K562 (cell line): Measurements from ENCODE around the gene SLC25A26. TPM values are rescaled to one million over a fixed set of nuclear protein-coding genes. Genes with fewer than 3 reads are reported as not detected.

Source experiments
- ATAC-seq: fragments of 200-7000 bp; cut with Tn5 transposase; 3 replicates; pipeline ENCODE4 v1.9.1; 2020; ENCODE audit warnings: moderate library complexity
- BruUV-seq: library from RNA; stranded (reverse); fragments of 400-500 nt; replicated peaks from 2 replicates; lab custom pipeline; 2021; lab: Mats Ljungman, UMichigan
- CTCF ChIA-PET: fragments of 300-600 bp; formaldehyde crosslinking; extraction: SDS; loops from one replicate; lab custom pipeline; 2021; ENCODE audit warnings: low intra/inter-chr PET ratio; lab: Yijun Ruan, JAX
- POLR2A ChIA-PET: fragments of 300-600, 350-650 bp; sonication (Branson Sonifier 250); formaldehyde crosslinking; extraction: SDS; loops from one replicate; lab custom pipeline; 2021; ENCODE audit warnings: antibody characterized with exemption, inconsistent platforms; lab: Yijun Ruan, JAX
- DNase-seq, 4 experiments: peaks; one replicate each; pipeline versions ENCODE4 v3.0.0 to v3.0.0-alpha.2; 2011 to 2018; ENCODE audit warnings: low spot score in 3 of 4, mixed read lengths in 3 of 4; ENCODE audit errors: extremely low read depth in 1 of 4
- FAIRE-seq: peaks from 2 replicates; lab custom pipeline; 2011; peaks lifted over from hg19 to GRCh38; lab: Jason Lieb, UNC
- H2AFZ ChIP-seq: 2 replicates; pipeline ENCODE4 v1.6.0; 2011; ENCODE audit warnings: low read depth, low read length, control low read depth, inconsistent platforms
- H3K27ac ChIP-seq: fragments of 200-600 bp; 3 replicates; pipeline ENCODE4 v1.8.0; 2011; ENCODE audit warnings: low read depth, mild to moderate bottlenecking, control low read depth, inconsistent platforms, low read length, moderate library complexity, mixed read lengths; ENCODE audit errors: extremely low read depth
- H3K27me3 ChIP-seq, 2 experiments: fragments of 300-600 bp in 1 of 2; 2 replicates in 1 of 2; 3 replicates in 1 of 2; pipeline versions ENCODE4 v1.6.0 to v1.8.0; 2011; ENCODE audit warnings: inconsistent platforms in 2 of 2, low read length in 2 of 2, mild to moderate bottlenecking in 1 of 2, mixed read lengths in 1 of 2, moderate library complexity in 1 of 2; ENCODE audit not compliant: control insufficient read depth in 2 of 2, insufficient read depth in 2 of 2
- H3K36me3 ChIP-seq: fragments of 300-600 bp; 3 replicates; pipeline ENCODE4 v1.8.0; 2011; ENCODE audit warnings: mild to moderate bottlenecking, low read length, inconsistent platforms; ENCODE audit not compliant: control insufficient read depth, insufficient read depth
- H3K4me1 ChIP-seq, 2 experiments: fragments of 200-600 bp in 1 of 2; replicated peaks in 1 of 2; 2 replicates in 1 of 2; 3 replicates in 1 of 2; pipeline versions ENCODE4 v1.5.1 to v1.8.0; 2011; ENCODE audit warnings: inconsistent platforms in 2 of 2, low read length in 2 of 2, mild to moderate bottlenecking in 1 of 2, mixed read lengths in 1 of 2, moderate library complexity in 1 of 2; ENCODE audit not compliant: control insufficient read depth in 2 of 2, insufficient read depth in 2 of 2
- H3K4me2 ChIP-seq: 2 replicates; pipeline ENCODE4 v1.6.1; 2011; ENCODE audit warnings: low read length, control low read depth, inconsistent platforms, mixed read lengths; ENCODE audit not compliant: insufficient read depth
- H3K4me3 ChIP-seq: fragments of 200-600 bp; sonication (generic), shearing (Covaris generic); 2 replicates; pipeline ENCODE4 v1.5.1; 2016; ENCODE audit warnings: control low read depth, inconsistent platforms
- H3K79me2 ChIP-seq: fragments of 200-600 bp; 3 replicates; pipeline ENCODE4 v1.8.0; 2011; ENCODE audit warnings: low read length, inconsistent platforms; ENCODE audit not compliant: control insufficient read depth, insufficient read depth
- H3K9ac ChIP-seq, 2 experiments: 2 replicates each; pipeline versions ENCODE4 v1.6.0 to v1.6.1; 2011; ENCODE audit warnings: low read depth in 2 of 2, low read length in 2 of 2, control low read depth in 1 of 2, inconsistent platforms in 1 of 2, mild to moderate bottlenecking in 1 of 2, mixed read lengths in 1 of 2; ENCODE audit not compliant: insufficient read depth in 1 of 2
- H3K9me1 ChIP-seq: one replicate; pipeline ENCODE4 v1.6.0; 2011; ENCODE audit warnings: inconsistent platforms, mild to moderate bottlenecking, low read length, moderate library complexity; ENCODE audit not compliant: control insufficient read depth, insufficient read depth
- H3K9me3 ChIP-seq: replicated peaks from 2 replicates; pipeline ENCODE4 v1.5.1; 2011; ENCODE audit warnings: low read depth, low read length, inconsistent platforms; ENCODE audit not compliant: control insufficient read depth, insufficient read depth
- H4K20me1 ChIP-seq: replicated peaks from 2 replicates; pipeline ENCODE4 v1.6.1; 2011; ENCODE audit warnings: low read length, inconsistent platforms, mixed read lengths; ENCODE audit not compliant: control insufficient read depth, insufficient read depth
- CBX2 ChIP-seq: fragments of 200-600 bp; sonication (generic); IDR thresholded peaks from one replicate; pipeline ENCODE4 v1.6.1; 2012; ENCODE audit warnings: mild to moderate bottlenecking, low read length, inconsistent platforms; ENCODE audit not compliant: insufficient read depth, poor library complexity, severe bottlenecking
- EGR1 ChIP-seq: fragments of 450-650 bp; conservative IDR thresholded peaks from 2 replicates; pipeline ENCODE4 v1.6.1; 2017; ENCODE audit warnings: mild to moderate bottlenecking
- PCBP2 ChIP-seq: fragments of 200-400 bp; formaldehyde crosslinking; IDR thresholded peaks from 2 replicates; pipeline ENCODE4 v1.6.1; 2018; ENCODE audit warnings: low read length, low read depth, mild to moderate bottlenecking, moderate library complexity; ENCODE audit not compliant: poor library complexity, severe bottlenecking
- U2AF2 ChIP-seq: fragments of 200-400 bp; formaldehyde crosslinking; optimal IDR thresholded peaks from 2 replicates; pipeline ENCODE3; 2017; ENCODE audit warnings: low read depth, mild to moderate bottlenecking, low read length
- ZBTB2 ChIP-seq: fragments of 450-650 bp; IDR thresholded peaks from 2 replicates; pipeline ENCODE4 v1.6.1; 2016; ENCODE audit warnings: antibody characterized with exemption
- ZNF449 ChIP-seq: fragments of 250-450 bp; sonication (Bioruptor Pico); IDR thresholded peaks from 2 replicates; pipeline ENCODE4 v1.8.0; 2022; ENCODE audit warnings: moderate library complexity, mild to moderate bottlenecking, inconsistent platforms
- ZNF589 ChIP-seq: fragments of 200-800 bp; sonication (Bioruptor generic); IDR thresholded peaks from 2 replicates; pipeline ENCODE4 v1.6.1; 2016; ENCODE audit warnings: low read depth, missing genetic modification characterization, missing compliant biosample characterization
- ZNF76 ChIP-seq: fragments of 250-450 bp; sonication (Bioruptor Pico); IDR thresholded peaks from 2 replicates; pipeline ENCODE4 v1.4.0; 2020; ENCODE audit warnings: mild to moderate bottlenecking, moderate library complexity, borderline replicate concordance
- WGBS: fragments of 100-300 bp; shearing (Covaris generic); methylation state at CpG from one replicate; pipeline ENCODE4 v1.1.6; 2016; ENCODE audit warnings: low coverage, mixed read lengths; ENCODE audit not compliant: insufficient coverage; ENCODE audit errors: missing lambda C conversion rate; 5-methylcytosine and 5-hydroxymethylcytosine counted together
- in situ Hi-C: fragments of 300-500 bp; cut with MboI; formaldehyde crosslinking; loops from 4 replicates; pipeline ENCODE4 v1.15.0; 2018; ENCODE audit warnings: inconsistent platforms, mixed read lengths
- intact Hi-C: fragments of 100-400 bp; cut with micrococcal nuclease; formaldehyde crosslinking; loops from 2 replicates; pipeline ENCODE4 v1.14.2; 2022
- polyA plus RNA-seq, 8 experiments: library from polyadenylated mRNA; depleted of rRNA in 4 of 8; stranded (reverse) in 5 of 8; unstranded in 3 of 8; fragments of >200 nt; fragmentation: Nextera tagmentation in 2 of 8; fragmentation: Illumina TruSeq in 1 of 8; extraction: Ambion mirVana in 2 of 8; extraction: Trizol in 1 of 8; gene quantifications; 2 replicates each; pipeline versions ENCODE4 v1.2.1 to v1.2.3, GENCODE V29; 2011 to 2014; ENCODE audit warnings: inconsistent platforms in 1 of 8, missing spikeins in 1 of 8
- total RNA-seq, 7 experiments: library from RNA; depleted of rRNA in 6 of 7; stranded (reverse); fragments of >200 nt in 6 of 7; fragmentation: Illumina TruSeq in 2 of 7; extraction: Trizol in 2 of 7; gene quantifications; 2 replicates each; pipeline versions ENCODE4 v1.2.1 to v1.2.3, GENCODE V29; 2011 to 2021; ENCODE audit warnings: low replicate concordance in 1 of 7

The SLC25A26 gene
- total and polyA plus RNA-seq, 9 of the 15 experiments (the other 6 are each of a cell fraction or from before 2014, with no cell fraction given), result 7.2 to 29.1 (median 12.6) TPM

- TF ChIP-seq CBX2, result no peak
Measured at GRCh38 chr3:66396161-66396760, 175.5 kb downstream of the SLC25A26 start (continued).

GRCh38 chr3:66396888-66397287 is 176.1 kb downstream of the SLC25A26 start:
- no peak overlapping the region for H3K27ac ChIP-seq
- ChIA-PET CTCF (no interaction called here), POLR2A (interaction anchor here (0.5 kb wide), 1 partner anchor 126 kb away, joined by 3 read pairs; no protein-coding TSS in a partner anchor)
- no peak overlapping the region for H3K4me3 ChIP-seq
- in situ Hi-C loops (no loop called here), intact Hi-C loops (no loop called here)
- no peak overlapping the region for H2AFZ ChIP-seq
- DNase-seq (no peak), ATAC-seq (no peak), FAIRE-seq (no peak)
- H3K9me3 ChIP-seq, result no peaks in the 10 kb centered on the region
- no peaks in the 10 kb centered on the region for H3K79me2 ChIP-seq
- 58% methylated on average over 2 of the region's 9 CpGs for WGBS
- no peak overlapping the region for H3K9ac ChIP-seq
- TF ChIP-seq PCBP2, result no peak
- TF ChIP-seq U2AF2, result no peak
- TF ChIP-seq ZNF76, result no peak
- no peak for TF ChIP-seq ZNF449
- no peak for TF ChIP-seq ZBTB2
- TF ChIP-seq EGR1, result no peak
- TF ChIP-seq ZNF589 (CRISPR knock-in tag), result no peak
- H4K20me1 ChIP-seq, result no peaks in the 10 kb centered on the region
- H3K36me3 ChIP-seq, result no peaks in the 10 kb centered on the region
- no peaks in the 10 kb centered on the region for H3K9me1 ChIP-seq
- no TSS peak for BruUV-seq
- H3K4me2 ChIP-seq, result no peak overlapping the region
- peaks cover 0 to 10% of the 10 kb centered on the region in 2 experiments; a peak in 3 of 5 replicates for H3K4me1 ChIP-seq
- H3K27me3 ChIP-seq, result peaks cover 0 to 4% of the 10 kb centered on the region in 2 experiments; a peak in 1 of 5 replicates
